IMR-90 (cell line): ENCODE results near the gene TIAM2. TPM values are rescaled to one million over a fixed set of nuclear protein-coding genes. Genes with fewer than 3 reads are reported as not detected.

Experiments
- ATAC-seq: fragments of 200-7000 bp; cut with Tn5 transposase; 2 replicates; pipeline ENCODE4 v1.9.1; 2020; ENCODE audit warnings: low read depth, mild to moderate bottlenecking, moderate library complexity
- BruUV-seq: library from RNA; stranded (reverse); fragments of 400-500 nt; replicated peaks from 2 replicates; lab custom pipeline; 2021; lab: Mats Ljungman, UMichigan
- CTCF ChIA-PET: fragments of 300-600 bp; formaldehyde crosslinking; extraction: SDS; loops from one replicate; lab custom pipeline; 2021; ENCODE audit warnings: antibody characterized with exemption; lab: Yijun Ruan, JAX
- POLR2A ChIA-PET: fragments of 300-600 bp; sonication (Branson Sonifier 250); formaldehyde crosslinking; loops from one replicate; lab custom pipeline; 2022; ENCODE audit warnings: antibody characterized with exemption; ENCODE audit not compliant: unreplicated experiment; lab: Charles Lee
- DNase-seq: peaks from one replicate; pipeline ENCODE4 v3.0.0; 2013
- H2AFZ ChIP-seq: replicated peaks from 2 replicates; pipeline ENCODE3; 2013; ENCODE audit warnings: low read length, mild to moderate bottlenecking; ENCODE audit not compliant: poor library complexity
- H2AK5ac ChIP-seq: 2 replicates; pipeline ENCODE4 v1.6.1; 2013; ENCODE audit warnings: low read depth, low read length, inconsistent platforms
- H2AK9ac ChIP-seq: replicated peaks from 2 replicates; pipeline ENCODE3; 2013; ENCODE audit warnings: mild to moderate bottlenecking, low read depth, low read length, moderate library complexity; ENCODE audit not compliant: poor library complexity
- H2BK120ac ChIP-seq: 2 replicates; pipeline ENCODE4 v1.6.1; 2013; ENCODE audit warnings: low read depth, low read length, inconsistent platforms
- H2BK15ac ChIP-seq: 3 replicates; pipeline ENCODE4 v1.6.1; 2013; ENCODE audit warnings: low read depth, low read length, inconsistent platforms
- H2BK20ac ChIP-seq: 2 replicates; pipeline ENCODE4 v1.6.1; 2013; ENCODE audit warnings: low read depth, mild to moderate bottlenecking, inconsistent platforms, low read length, moderate library complexity
- H2BK5ac ChIP-seq: 2 replicates; pipeline ENCODE4 v1.6.1; 2013; ENCODE audit warnings: mild to moderate bottlenecking, low read depth, low read length, inconsistent platforms; ENCODE audit not compliant: poor library complexity, severe bottlenecking
- H3K14ac ChIP-seq: replicated peaks from 2 replicates; pipeline ENCODE4 v1.6.1; 2013; ENCODE audit warnings: low read depth, low read length, inconsistent platforms
- H3K18ac ChIP-seq: 2 replicates; pipeline ENCODE4 v1.6.1; 2013; ENCODE audit warnings: low read depth, low read length, control low read depth
- H3K23ac ChIP-seq: 2 replicates; pipeline ENCODE4 v1.6.1; 2013; ENCODE audit warnings: low read depth, low read length, inconsistent platforms
- H3K27ac ChIP-seq: 2 replicates; pipeline ENCODE4 v1.5.1; 2013; ENCODE audit warnings: mild to moderate bottlenecking, control low read depth, low read length; ENCODE audit not compliant: insufficient read depth
- H3K27me3 ChIP-seq: 2 replicates; pipeline ENCODE4 v1.6.1; 2013; ENCODE audit warnings: low read length; ENCODE audit not compliant: control insufficient read depth, insufficient read depth
- H3K36me3 ChIP-seq: 2 replicates; pipeline ENCODE4 v1.6.1; 2013; ENCODE audit warnings: low read length, mixed read lengths; ENCODE audit not compliant: control insufficient read depth, insufficient read depth
- H3K4ac ChIP-seq: 2 replicates; pipeline ENCODE4 v1.6.1; 2013; ENCODE audit warnings: low read depth, low read length, inconsistent platforms
- H3K4me1 ChIP-seq: 2 replicates; pipeline ENCODE4 v1.6.1; 2013; ENCODE audit warnings: low read length, mixed read lengths; ENCODE audit not compliant: control insufficient read depth, insufficient read depth
- H3K4me2 ChIP-seq: 2 replicates; pipeline ENCODE4 v1.6.1; 2013; ENCODE audit warnings: low read depth, mild to moderate bottlenecking, control low read depth, low read length, moderate library complexity
- H3K4me3 ChIP-seq: 2 replicates; pipeline ENCODE4 v1.5.1; 2013; ENCODE audit warnings: low read depth, mild to moderate bottlenecking, control low read depth, low read length, moderate library complexity; ENCODE audit not compliant: insufficient read depth
- H3K56ac ChIP-seq: 2 replicates; pipeline ENCODE4 v1.6.1; 2013; ENCODE audit warnings: low read length, inconsistent platforms; ENCODE audit not compliant: insufficient read depth; ENCODE audit errors: extremely low read depth
- H3K79me1 ChIP-seq, 2 experiments: 2 replicates each; pipeline ENCODE4 v1.6.1; 2013; ENCODE audit warnings: low read length in 2 of 2, inconsistent platforms in 1 of 2, low read depth in 1 of 2
- H3K9ac ChIP-seq: 2 replicates; pipeline ENCODE4 v1.6.1; 2013; ENCODE audit warnings: low read depth, low read length, control low read depth
- H3K9me1 ChIP-seq: 2 replicates; pipeline ENCODE4 v1.6.1; 2013; ENCODE audit warnings: low read length, inconsistent platforms; ENCODE audit not compliant: insufficient read depth
- H3K9me3 ChIP-seq: 2 replicates; pipeline ENCODE4 v1.6.1; 2013; ENCODE audit warnings: low read length; ENCODE audit not compliant: control insufficient read depth, insufficient read depth
- H4K20me1 ChIP-seq: 2 replicates; pipeline ENCODE4 v1.6.1; 2013; ENCODE audit warnings: low read length, inconsistent platforms; ENCODE audit not compliant: insufficient read depth
- H4K5ac ChIP-seq: 2 replicates; pipeline ENCODE4 v1.6.1; 2013; ENCODE audit warnings: mild to moderate bottlenecking, low read depth, low read length, control low read depth
- H4K8ac ChIP-seq, 2 experiments: 2 replicates each; pipeline ENCODE4 v1.6.1; 2013; ENCODE audit warnings: low read depth in 2 of 2, low read length in 2 of 2, control low read depth in 1 of 2, inconsistent platforms in 1 of 2
- H4K91ac ChIP-seq: 2 replicates; pipeline ENCODE4 v1.6.1; 2013; ENCODE audit warnings: low read depth, low read length, inconsistent platforms; ENCODE audit not compliant: insufficient read depth
- CTCF ChIP-seq: conservative IDR thresholded peaks from 2 replicates; pipeline ENCODE4 v1.5.1; 2012; ENCODE audit warnings: mild to moderate bottlenecking, low read depth, low read length, improper control_type of control experiment
- RAD21 ChIP-seq: IDR thresholded peaks from 2 replicates; pipeline ENCODE4 v1.6.1; 2012; ENCODE audit warnings: low read length, improper control_type of control experiment
- WGBS, 2 experiments: methylation state at CpG; one replicate each; pipeline versions ENCODE4 v1.1.5 to v1.1.7; 2013; ENCODE audit warnings: missing lambda C conversion rate in 2 of 2; ENCODE audit not compliant: insufficient read length in 1 of 2; ENCODE audit errors: extremely low coverage in 2 of 2; 5-methylcytosine and 5-hydroxymethylcytosine counted together
- dilution Hi-C: fragments of 300-500 bp; cut with HindIII; formaldehyde crosslinking; loops from one replicate; pipeline ENCODE4 v1.14.3; 2018; ENCODE audit warnings: low sequenced_read_pairs; ENCODE audit not compliant: unreplicated experiment
- in situ Hi-C: fragments of 300-500 bp; cut with MboI; formaldehyde crosslinking; loops from 3 replicates; pipeline ENCODE4 v1.14.3; 2019; ENCODE audit warnings: low sequenced_read_pairs, inconsistent platforms, mixed read lengths
- intact Hi-C: fragments of 100-400 bp; cut with micrococcal nuclease; formaldehyde crosslinking; loops from 2 replicates; pipeline ENCODE4 v1.10.0; 2022
- polyA plus RNA-seq, 3 experiments: library from polyadenylated mRNA; depleted of rRNA; stranded (reverse); fragments of >200 nt; gene quantifications; 2 replicates each; pipeline ENCODE4 v1.2.3, GENCODE V29; 2012; ENCODE audit warnings: low replicate concordance in 1 of 3
- total RNA-seq: library from RNA; depleted of rRNA; stranded (reverse); fragments of >200 nt; gene quantifications from 2 replicates; pipeline ENCODE4 v1.2.3, GENCODE V29; 2012
- TF ChIP-seq, protein P1 (sequence below): fragments of 150-350 bp; IDR thresholded peaks from 2 replicates; pipeline ENCODE4 v1.6.1; 2017; ENCODE audit warnings: mild to moderate bottlenecking, antibody characterized with exemption, low read length, low read depth

Gene TIAM2
- total and polyA plus RNA-seq, 2 of the 4 experiments (the other 2 are of a cell fraction): 3.1 to 4.7 TPM

- Histone ChIP-seq H3K9me3 (no peaks in the 10 kb centered on the region), H3K4me2 (peak overlapping the region; percentile 54; the same call in 1 of the 2 replicates)
- no peak for DNase-seq
These were observed 15.8 kb downstream of the TIAM2 start for GRCh38 chr6:155010940-155011339.

More at GRCh38 chr6:155010940-155011339, 15.8 kb downstream of the TIAM2 start:
- no peaks in the 10 kb centered on the region for H3K36me3 ChIP-seq
- no CpG with 5 or more reads among the region's 6 CpGs for WGBS, 2 experiments
- no peak overlapping the region for H2BK5ac ChIP-seq
- H4K5ac ChIP-seq: no peak overlapping the region
- no peak overlapping the region for H2BK15ac ChIP-seq
- H3K18ac ChIP-seq: no peak overlapping the region
- peaks cover 10% of the 10 kb centered on the region for H3K4me1 ChIP-seq
- no peak overlapping the region for H3K27ac ChIP-seq
- TF ChIP-seq, protein P1, sequence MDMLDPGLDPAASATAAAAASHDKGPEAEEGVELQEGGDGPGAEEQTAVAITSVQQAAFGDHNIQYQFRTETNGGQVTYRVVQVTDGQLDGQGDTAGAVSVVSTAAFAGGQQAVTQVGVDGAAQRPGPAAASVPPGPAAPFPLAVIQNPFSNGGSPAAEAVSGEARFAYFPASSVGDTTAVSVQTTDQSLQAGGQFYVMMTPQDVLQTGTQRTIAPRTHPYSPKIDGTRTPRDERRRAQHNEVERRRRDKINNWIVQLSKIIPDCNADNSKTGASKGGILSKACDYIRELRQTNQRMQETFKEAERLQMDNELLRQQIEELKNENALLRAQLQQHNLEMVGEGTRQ: no peak
- TF ChIP-seq RAD21: no peak
- no peak for TF ChIP-seq CTCF
- ATAC-seq: no peak
- H3K4me3 ChIP-seq: no peak overlapping the region
- ChIA-PET CTCF (interaction anchor here (1.0 kb wide), 1 partner anchor 12 kb away, joined by 6 read pairs; no protein-coding TSS in a partner anchor), POLR2A (interaction anchor here (0.6 to 1.2 kb wide), 2 partner anchors 9 to 158 kb away, joined by 3 to 4 read pairs; no protein-coding TSS in a partner anchor)
- no peak overlapping the region for H3K9ac ChIP-seq
- H3K4ac ChIP-seq: no peak overlapping the region
- dilution Hi-C loops: no loop called here
- H2AK5ac ChIP-seq: no peak overlapping the region
- peaks cover 0 to 29% of the 10 kb centered on the region in 2 experiments; a peak in 2 of 4 replicates for H3K79me1 ChIP-seq
- H3K56ac ChIP-seq: no peak overlapping the region
- H2AK9ac ChIP-seq: no peak overlapping the region
- no peak overlapping the region for H4K91ac ChIP-seq
- H2BK120ac ChIP-seq: no peak overlapping the region; the same call in 1 of the 2 replicates
- peaks cover 10% of the 10 kb centered on the region for H3K9me1 ChIP-seq
- in situ Hi-C loops: no loop called here
- no peak overlapping the region for H3K14ac ChIP-seq
- no peak overlapping the region for H2AFZ ChIP-seq
- H4K8ac ChIP-seq: no peak overlapping the region
- H2BK20ac ChIP-seq: 0 out of 2 replicates have a peak overlapping the region, but pooled peaks have one; percentile 18
- intact Hi-C loops: loop anchor here (5.0 to 10.0 kb wide), 2 partner anchors 161 to 336 kb away; no protein-coding TSS in a partner anchor
- BruUV-seq: no TSS peak
- no peaks in the 10 kb centered on the region for H3K27me3 ChIP-seq
- 0 out of 2 replicates have a peak, but pooled peaks cover 4% of the 10 kb centered on the region for H4K20me1 ChIP-seq
- no peak overlapping the region for H3K23ac ChIP-seq
